GM12878 (cell line): ENCODE measurements around the gene ST8SIA1. TPM values are rescaled to one million over a fixed set of nuclear protein-coding genes. Genes with fewer than 3 reads are reported as not detected.

ENCODE experiments used
- ATAC-seq: fragments of 200-7000 bp; cut with Tn5 transposase; 3 replicates; pipeline ENCODE4 v1.9.1; 2020; ENCODE audit warnings: mild to moderate bottlenecking, moderate library complexity
- BruUV-seq: library from RNA; stranded (reverse); fragments of 400-500 nt; replicated peaks from 2 replicates; lab custom pipeline; 2021; lab: Mats Ljungman, UMichigan
- CTCF ChIA-PET: fragments of 300-600 bp; sonication (Branson Sonifier 250); formaldehyde crosslinking; extraction: SDS; loops from one replicate; lab custom pipeline; 2021; ENCODE audit warnings: inconsistent platforms; lab: Yijun Ruan, JAX
- POLR2A ChIA-PET: fragments of 350-600 bp; formaldehyde crosslinking; extraction: SDS; loops from one replicate; lab custom pipeline; 2021; ENCODE audit warnings: inconsistent platforms; lab: Charles Lee
- RAD21 ChIA-PET: fragments of 300-600 bp; sonication (Branson Sonifier 250); formaldehyde crosslinking; loops from one replicate; lab custom pipeline; 2023; ENCODE audit warnings: antibody characterized with exemption; ENCODE audit not compliant: unreplicated experiment; lab: Charles Lee
- SMC1A ChIA-PET: fragments of 300-600 bp; sonication (Branson Sonifier 250); formaldehyde crosslinking; loops from one replicate; lab custom pipeline; 2023; ENCODE audit not compliant: unreplicated experiment, uncharacterized antibody; lab: Charles Lee
- DNase-seq: peaks from one replicate; pipeline ENCODE4 v3.0.0-alpha.2; 2011; ENCODE audit warnings: low read depth, low spot score
- FAIRE-seq: peaks from 3 replicates; lab custom pipeline; 2011; peaks lifted over from hg19 to GRCh38; lab: Jason Lieb, UNC
- H2AFZ ChIP-seq: 2 replicates; pipeline ENCODE4 v1.6.0; 2011; ENCODE audit warnings: low read depth, low read length, control low read depth; ENCODE audit not compliant: control insufficient read depth
- H3K27ac ChIP-seq: 2 replicates; pipeline ENCODE4 v1.5.1; 2011; ENCODE audit warnings: control low read depth; ENCODE audit not compliant: control insufficient read depth, insufficient read depth
- H3K27me3 ChIP-seq, 2 experiments: replicated peaks in 1 of 2; 2 replicates each; pipeline versions ENCODE4 v1.6.0 to v1.6.1; 2011; ENCODE audit warnings: low read length in 1 of 2; ENCODE audit not compliant: control insufficient read depth in 2 of 2, insufficient read depth in 2 of 2
- H3K36me3 ChIP-seq, 2 experiments: 2 replicates each; pipeline ENCODE4 v1.5.1; 2011; ENCODE audit warnings: low read length in 1 of 2; ENCODE audit not compliant: control insufficient read depth in 2 of 2, insufficient read depth in 2 of 2
- H3K4me1 ChIP-seq: 2 replicates; pipeline ENCODE4 v1.6.1; 2011; ENCODE audit warnings: mild to moderate bottlenecking, low read length, moderate library complexity, mixed read lengths; ENCODE audit not compliant: control insufficient read depth, insufficient read depth
- H3K4me2 ChIP-seq: 2 replicates; pipeline ENCODE4 v1.6.0; 2011; ENCODE audit warnings: control low read depth; ENCODE audit not compliant: control insufficient read depth, insufficient read depth
- H3K4me3 ChIP-seq: fragments of 200-600 bp; sonication (generic); 2 replicates; pipeline ENCODE4 v1.5.1; 2016
- H3K79me2 ChIP-seq: 2 replicates; pipeline ENCODE4 v1.6.0; 2011; ENCODE audit warnings: low read length; ENCODE audit not compliant: control insufficient read depth, insufficient read depth
- H3K9ac ChIP-seq: 2 replicates; pipeline ENCODE4 v1.8.0; 2011; ENCODE audit warnings: low read length, control low read depth, mixed read lengths; ENCODE audit not compliant: control insufficient read depth, insufficient read depth
- H3K9me3 ChIP-seq: replicated peaks from 3 replicates; pipeline ENCODE4 v1.5.1; 2011; ENCODE audit warnings: mild to moderate bottlenecking, low read length; ENCODE audit not compliant: control insufficient read depth, insufficient read depth
- H4K20me1 ChIP-seq: 2 replicates; pipeline ENCODE4 v1.6.0; 2011; ENCODE audit not compliant: control insufficient read depth, insufficient read depth
- CHD1 ChIP-seq: IDR thresholded peaks from 2 replicates; pipeline ENCODE4 v1.6.1; 2012; ENCODE audit warnings: low read depth, low read length, improper control_type of control experiment
- HSF1 ChIP-seq: fragments of 150-350 bp; IDR thresholded peaks from 2 replicates; pipeline ENCODE4 v1.6.1; 2014; ENCODE audit warnings: mild to moderate bottlenecking, low read depth, low read length
- IKZF1 ChIP-seq: fragments of 450-650 bp; conservative IDR thresholded peaks from 2 replicates; pipeline ENCODE4 v1.6.1; 2017; ENCODE audit warnings: antibody characterized with exemption, mild to moderate bottlenecking
- PKNOX1 ChIP-seq: fragments of 450-650 bp; IDR thresholded peaks from 2 replicates; pipeline ENCODE4 v1.6.1; 2016; ENCODE audit warnings: mild to moderate bottlenecking
- PML ChIP-seq: IDR thresholded peaks from 2 replicates; pipeline ENCODE4 v1.6.1; 2012; ENCODE audit warnings: low read length, inconsistent platforms
- TAF1 ChIP-seq: IDR thresholded peaks from 2 replicates; pipeline ENCODE4 v1.6.1; 2011; ENCODE audit warnings: mild to moderate bottlenecking, low read depth, low read length, borderline replicate concordance
- WGBS: methylation state at CpG from one replicate; pipeline ENCODE4 v1.1.6; 2016; ENCODE audit warnings: low lambda C conversion rate; ENCODE audit not compliant: insufficient replicate concordance, insufficient coverage; ENCODE audit errors: missing lambda C conversion rate; 5-methylcytosine and 5-hydroxymethylcytosine counted together
- in situ Hi-C: fragments of 300-500 bp; cut with MboI; formaldehyde crosslinking; loops from 9 replicates; pipeline ENCODE4 v1.14.3; 2018; ENCODE audit warnings: mixed read lengths
- intact Hi-C: fragments of 100-400 bp; cut with micrococcal nuclease; formaldehyde crosslinking; loops from one replicate; pipeline ENCODE4 v1.14.2; 2022; ENCODE audit not compliant: unreplicated experiment
- polyA plus RNA-seq, 11 experiments: library from polyadenylated mRNA; depleted of rRNA in 4 of 11; unstranded in 6 of 11; stranded (reverse) in 5 of 11; fragments of >200 nt; fragmentation: Nextera tagmentation in 4 of 11; fragmentation: Illumina TruSeq in 1 of 11; extraction: Ambion mirVana in 4 of 11; extraction: Trizol in 1 of 11; gene quantifications; 1 replicate in 1 of 11; 2 replicates in 10 of 11; pipeline versions ENCODE4 v1.2.1 to v1.2.3, GENCODE V29; 2011 to 2016; ENCODE audit warnings: inconsistent platforms in 2 of 11, missing spikeins in 2 of 11, low read depth in 1 of 11
- total RNA-seq, 4 experiments: library from RNA; depleted of rRNA in 3 of 4; stranded (reverse); fragments of >200 nt in 3 of 4; fragmentation: Illumina TruSeq in 1 of 4; extraction: Trizol in 1 of 4; gene quantifications; 2 replicates each; pipeline versions ENCODE4 v1.2.1 to v1.2.3, GENCODE V29; 2013 to 2021
- TF ChIP-seq, protein P1 (sequence below): fragments of 450-650 bp; IDR thresholded peaks from 2 replicates; pipeline ENCODE4 v1.6.1; 2016; ENCODE audit warnings: mild to moderate bottlenecking
- TF ChIP-seq, protein P2 (sequence below), 3 experiments: IDR thresholded peaks in 2 of 3; conservative IDR thresholded peaks in 1 of 3; 2 replicates each; pipeline ENCODE4 v1.5.1; 2011; ENCODE audit warnings: low read depth in 3 of 3, low read length in 3 of 3, mild to moderate bottlenecking in 3 of 3, control low read depth in 2 of 3, moderate library complexity in 2 of 3, inconsistent platforms in 1 of 3, mixed read lengths in 1 of 3; ENCODE audit not compliant: control insufficient read depth in 2 of 3, insufficient read depth in 1 of 3; ENCODE audit errors: extremely low read depth in 1 of 3

ST8SIA1 gene
- total and polyA plus RNA-seq, 10 of the 15 experiments (the other 5 are each of a cell fraction or from before 2014, with no cell fraction given) = 0.23 to 0.35 (median 0.23) TPM; not detected in 7

GRCh38 chr12:22348208-22348607, 13.7 kb upstream of the ST8SIA1 start (continued):
- TF ChIP-seq HSF1 (no peak), IKZF1 (no peak), PML (no peak), TAF1 (no peak)

DNA sequence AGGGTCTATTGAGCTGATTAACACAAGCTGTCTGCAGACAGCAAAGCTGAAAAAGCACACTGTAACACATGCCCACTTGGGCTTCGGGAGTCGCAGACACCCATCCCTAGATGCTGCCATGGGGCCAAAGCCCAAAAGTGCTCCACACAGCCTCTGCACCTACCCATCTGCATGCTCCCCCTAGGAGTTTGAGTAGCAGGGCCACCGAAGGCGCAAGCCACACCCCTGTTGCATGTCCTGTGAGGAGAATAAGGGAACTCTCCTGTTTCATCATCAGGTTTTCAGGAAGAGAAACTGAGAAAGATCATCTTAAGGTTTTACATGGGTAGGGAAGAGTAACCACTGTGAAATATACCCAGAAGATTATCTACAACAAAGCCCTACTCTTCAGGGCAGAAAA, 5.6 kb upstream of the ST8SIA1 start:
- Histone ChIP-seq H3K27me3 (0 out of 4 replicates have a peak, but pooled peaks cover 0 to 4% of the 10 kb centered on the region in 2 experiments), H3K4me1 (no peaks in the 10 kb centered on the region; the same call in 1 of the 2 replicates), H3K27ac (no peak overlapping the region), H3K36me3 (no peaks in the 10 kb centered on the region), H2AFZ (no peak overlapping the region), H3K4me2 (no peak overlapping the region), H3K9me3 (no peaks in the 10 kb centered on the region), H4K20me1 (no peaks in the 10 kb centered on the region), H3K9ac (no peak overlapping the region), H3K79me2 (no peaks in the 10 kb centered on the region), H3K4me3 (no peak overlapping the region)
- DNase-seq (no peak), ATAC-seq (no peak), FAIRE-seq (no peak)
- BruUV-seq = no TSS peak
- ChIA-PET POLR2A (interaction anchor here (0.6 kb wide), 1 partner anchor 25 kb away, joined by 4 read pairs; no protein-coding TSS in a partner anchor), RAD21 (no interaction called here), SMC1A (interaction anchor here (0.6 to 1.5 kb wide), 2 partner anchors 9 to 484 kb away, joined by 3 read pairs; no protein-coding TSS in a partner anchor), CTCF (no interaction called here)
- intact Hi-C loops (no loop called here), in situ Hi-C loops (no loop called here)
- WGBS = 86% methylated on average over 4 of the region's 4 CpGs
- TF ChIP-seq CHD1 (no peak), TAF1 (no peak), PKNOX1 (no peak)
- TF ChIP-seq, protein P1, sequence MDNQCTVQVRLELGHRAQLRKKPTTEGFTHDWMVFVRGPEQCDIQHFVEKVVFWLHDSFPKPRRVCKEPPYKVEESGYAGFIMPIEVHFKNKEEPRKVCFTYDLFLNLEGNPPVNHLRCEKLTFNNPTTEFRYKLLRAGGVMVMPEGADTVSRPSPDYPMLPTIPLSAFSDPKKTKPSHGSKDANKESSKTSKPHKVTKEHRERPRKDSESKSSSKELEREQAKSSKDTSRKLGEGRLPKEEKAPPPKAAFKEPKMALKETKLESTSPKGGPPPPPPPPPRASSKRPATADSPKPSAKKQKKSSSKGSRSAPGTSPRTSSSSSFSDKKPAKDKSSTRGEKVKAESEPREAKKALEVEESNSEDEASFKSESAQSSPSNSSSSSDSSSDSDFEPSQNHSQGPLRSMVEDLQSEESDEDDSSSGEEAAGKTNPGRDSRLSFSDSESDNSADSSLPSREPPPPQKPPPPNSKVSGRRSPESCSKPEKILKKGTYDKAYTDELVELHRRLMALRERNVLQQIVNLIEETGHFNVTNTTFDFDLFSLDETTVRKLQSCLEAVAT = no peak
- TF ChIP-seq, protein P2, sequence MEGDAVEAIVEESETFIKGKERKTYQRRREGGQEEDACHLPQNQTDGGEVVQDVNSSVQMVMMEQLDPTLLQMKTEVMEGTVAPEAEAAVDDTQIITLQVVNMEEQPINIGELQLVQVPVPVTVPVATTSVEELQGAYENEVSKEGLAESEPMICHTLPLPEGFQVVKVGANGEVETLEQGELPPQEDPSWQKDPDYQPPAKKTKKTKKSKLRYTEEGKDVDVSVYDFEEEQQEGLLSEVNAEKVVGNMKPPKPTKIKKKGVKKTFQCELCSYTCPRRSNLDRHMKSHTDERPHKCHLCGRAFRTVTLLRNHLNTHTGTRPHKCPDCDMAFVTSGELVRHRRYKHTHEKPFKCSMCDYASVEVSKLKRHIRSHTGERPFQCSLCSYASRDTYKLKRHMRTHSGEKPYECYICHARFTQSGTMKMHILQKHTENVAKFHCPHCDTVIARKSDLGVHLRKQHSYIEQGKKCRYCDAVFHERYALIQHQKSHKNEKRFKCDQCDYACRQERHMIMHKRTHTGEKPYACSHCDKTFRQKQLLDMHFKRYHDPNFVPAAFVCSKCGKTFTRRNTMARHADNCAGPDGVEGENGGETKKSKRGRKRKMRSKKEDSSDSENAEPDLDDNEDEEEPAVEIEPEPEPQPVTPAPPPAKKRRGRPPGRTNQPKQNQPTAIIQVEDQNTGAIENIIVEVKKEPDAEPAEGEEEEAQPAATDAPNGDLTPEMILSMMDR (IDR thresholded peaks at IDR 0.05 in 2 of 3, conservative IDR thresholded peaks at IDR 0.05 in 1 of 3; ENCODE audit: control insufficient read depth in 2 of 3, extremely low read depth in 1 of 3, insufficient read depth in 1 of 3, low read depth in 3 of 3, low read length in 3 of 3) = no peak
